Measurements from ENCODE around the gene SLC35F5. TPM values are rescaled to one million over a fixed set of nuclear protein-coding genes. Genes with fewer than 3 reads are reported as not detected.

Gene SLC35F5
- total RNA-seq, 2 experiments from 2014 or later: 51.1 to 56.3 TPM

DNA sequence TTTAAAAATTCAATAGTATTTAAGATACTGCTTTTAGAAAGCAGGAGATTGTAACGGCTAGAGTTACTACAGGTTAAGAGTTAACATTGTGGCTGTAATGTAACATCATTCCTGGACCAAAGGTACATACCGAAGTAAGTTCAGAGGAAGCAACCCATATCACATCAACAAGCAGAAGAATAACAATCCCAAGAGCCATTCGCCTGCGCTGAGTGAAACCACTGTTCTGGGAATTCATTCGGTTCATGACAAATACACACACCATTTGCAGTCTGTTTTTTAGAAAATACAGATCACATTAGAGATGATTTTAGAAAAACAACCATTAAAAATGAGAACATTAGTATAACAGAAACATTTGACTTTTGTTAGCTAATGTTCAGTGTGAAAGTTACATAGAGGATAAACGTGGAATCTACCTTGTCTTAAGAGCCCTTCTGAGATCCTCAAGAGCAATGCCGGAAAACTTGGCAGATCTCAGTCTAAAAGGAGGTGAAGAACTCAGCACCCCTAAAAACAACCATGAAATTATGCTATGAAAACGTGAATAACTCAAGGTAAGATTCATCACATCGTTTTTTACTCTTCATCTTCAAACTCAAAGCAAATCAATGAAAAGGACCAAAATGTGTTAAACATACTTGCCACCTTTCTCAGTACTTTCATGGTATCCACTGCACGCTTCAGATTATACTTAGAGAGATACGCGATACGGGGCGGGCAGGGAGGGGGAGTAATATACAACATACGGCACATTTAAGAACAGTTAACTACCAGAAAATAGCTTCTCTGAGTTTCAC lies 1.2 kb downstream of the SLC35F5 start:
- ChIA-PET POLR2A (interaction anchor here (0.5 to 2.5 kb wide), 10 partner anchors 9 to 142 kb away, joined by 3 to 9 read pairs (median 6); partner anchors contain the start of gene ACTR3), CTCF (ENCODE audit: unreplicated experiment) (no interaction called here)
- peak; percentile 28 for DNase-seq (ENCODE audit: low spot score)
- H3K79me2 ChIP-seq (ENCODE audit: insufficient read depth, low read depth, low read length): peaks cover 50% of the 10 kb centered on the region
- peak overlapping the region; percentile 93 for H3K27ac ChIP-seq (ENCODE audit: low read depth, low read length, poor library complexity, severe bottlenecking)
- BruUV-seq (replicated peaks): TSS peak; percentile 63
- no peaks in the 10 kb centered on the region for H3K9me2 ChIP-seq (ENCODE audit: insufficient read depth, low read length)
- H3K4me1 ChIP-seq (ENCODE audit: insufficient read depth, low read length, poor library complexity, severe bottlenecking): peaks cover 25% of the 10 kb centered on the region
- TF ChIP-seq EZH2phosphoT487 (IDR thresholded peaks at IDR 0.05; ENCODE audit: borderline replicate concordance, low read depth, low read length): no peak
- TF ChIP-seq, protein P1, sequence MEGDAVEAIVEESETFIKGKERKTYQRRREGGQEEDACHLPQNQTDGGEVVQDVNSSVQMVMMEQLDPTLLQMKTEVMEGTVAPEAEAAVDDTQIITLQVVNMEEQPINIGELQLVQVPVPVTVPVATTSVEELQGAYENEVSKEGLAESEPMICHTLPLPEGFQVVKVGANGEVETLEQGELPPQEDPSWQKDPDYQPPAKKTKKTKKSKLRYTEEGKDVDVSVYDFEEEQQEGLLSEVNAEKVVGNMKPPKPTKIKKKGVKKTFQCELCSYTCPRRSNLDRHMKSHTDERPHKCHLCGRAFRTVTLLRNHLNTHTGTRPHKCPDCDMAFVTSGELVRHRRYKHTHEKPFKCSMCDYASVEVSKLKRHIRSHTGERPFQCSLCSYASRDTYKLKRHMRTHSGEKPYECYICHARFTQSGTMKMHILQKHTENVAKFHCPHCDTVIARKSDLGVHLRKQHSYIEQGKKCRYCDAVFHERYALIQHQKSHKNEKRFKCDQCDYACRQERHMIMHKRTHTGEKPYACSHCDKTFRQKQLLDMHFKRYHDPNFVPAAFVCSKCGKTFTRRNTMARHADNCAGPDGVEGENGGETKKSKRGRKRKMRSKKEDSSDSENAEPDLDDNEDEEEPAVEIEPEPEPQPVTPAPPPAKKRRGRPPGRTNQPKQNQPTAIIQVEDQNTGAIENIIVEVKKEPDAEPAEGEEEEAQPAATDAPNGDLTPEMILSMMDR (conservative IDR thresholded peaks at IDR 0.05; ENCODE audit: low read length): no peak
- H3K4me2 ChIP-seq (ENCODE audit: low read length): peak overlapping the region; percentile 85
- intact Hi-C loops (cut with micrococcal nuclease; ENCODE audit: unreplicated experiment): loop anchor here (10.0 kb wide), 1 partner anchor 150 kb away; no protein-coding TSS in a partner anchor
- peaks cover 34% of the 10 kb centered on the region for H3K36me3 ChIP-seq (ENCODE audit: insufficient read depth, low read length)
- peaks cover 10% of the 10 kb centered on the region; the same call in 1 of the 2 replicates for H4K20me1 ChIP-seq (ENCODE audit: insufficient read depth, low read length)
- peak overlapping the region; percentile 69; the same call in 1 of the 2 replicates for H2AFZ ChIP-seq (ENCODE audit: low read length)
- peak overlapping the region; percentile 89 for H3K4me3 ChIP-seq (ENCODE audit: low read depth, low read length, poor library complexity, severe bottlenecking)
- no peaks in the 10 kb centered on the region for H3K9me3 ChIP-seq (ENCODE audit: low read length)

DNA sequence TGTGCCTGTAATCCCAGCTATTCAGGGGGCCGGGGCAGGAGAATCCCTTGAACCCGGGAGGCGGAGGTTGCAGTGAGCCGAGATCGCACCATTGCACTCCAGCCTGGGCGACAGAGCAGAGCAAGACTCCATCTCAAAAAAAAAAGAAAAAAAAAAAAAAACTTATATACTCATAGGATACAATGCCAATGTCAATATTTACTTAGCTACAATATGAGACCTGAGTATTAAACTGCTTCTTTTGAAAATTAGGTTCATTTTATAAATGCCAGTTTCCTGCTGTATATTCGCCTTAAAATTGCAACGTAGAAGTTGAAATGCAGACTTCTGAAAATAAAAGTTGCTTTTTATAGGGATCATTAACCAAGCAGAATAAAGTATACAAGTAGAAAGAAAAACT lies 2.3 kb downstream of the SLC35F5 start:
- TF ChIP-seq, protein P1 (conservative IDR thresholded peaks at IDR 0.05; ENCODE audit: low read length): no peak
- no peak for TF ChIP-seq EZH2phosphoT487 (IDR thresholded peaks at IDR 0.05; ENCODE audit: borderline replicate concordance, low read depth, low read length)
- no peak overlapping the region for H3K27ac ChIP-seq (ENCODE audit: low read depth, low read length, poor library complexity, severe bottlenecking)
- no peaks in the 10 kb centered on the region for H3K9me2 ChIP-seq (ENCODE audit: insufficient read depth, low read length)
- intact Hi-C loops (cut with micrococcal nuclease; ENCODE audit: unreplicated experiment): loop anchor here (10.0 kb wide), 1 partner anchor 149 kb away; no protein-coding TSS in a partner anchor
- H3K36me3 ChIP-seq (ENCODE audit: insufficient read depth, low read length): peaks cover 43% of the 10 kb centered on the region
- H3K79me2 ChIP-seq (ENCODE audit: insufficient read depth, low read depth, low read length): peaks cover 50% of the 10 kb centered on the region
- H3K4me1 ChIP-seq (ENCODE audit: insufficient read depth, low read length, poor library complexity, severe bottlenecking): peaks cover 21% of the 10 kb centered on the region
- BruUV-seq (replicated peaks): no TSS peak
- no peak for DNase-seq (ENCODE audit: low spot score)
- no peak overlapping the region for H2AFZ ChIP-seq (ENCODE audit: low read length)
- ChIA-PET POLR2A (interaction anchor here (0.6 to 0.7 kb wide), 5 partner anchors 12 to 128 kb away, joined by 3 to 4 read pairs (median 3); no protein-coding TSS in a partner anchor), CTCF (ENCODE audit: unreplicated experiment) (no interaction called here)
- H3K9me3 ChIP-seq (ENCODE audit: low read length): no peaks in the 10 kb centered on the region
- H3K4me3 ChIP-seq (ENCODE audit: low read depth, low read length, poor library complexity, severe bottlenecking): peak overlapping the region; percentile 89
- peak overlapping the region; percentile 85 for H3K4me2 ChIP-seq (ENCODE audit: low read length)
- peaks cover 10% of the 10 kb centered on the region; the same call in 1 of the 2 replicates for H4K20me1 ChIP-seq (ENCODE audit: insufficient read depth, low read length)
